CD4-positive, alpha-beta T cell treated with Interleukin-15 for 1 hour (primary cell): ENCODE measurements around the gene UMAD1.
"Not testable (repeated sequence)": the region's sequence is repeated elsewhere in the genome, so short reads cannot be mapped to it uniquely, and the experiment has no call there.

Experiments
- DNase-seq: peaks from one replicate; pipeline ENCODE4 v3.0.0-alpha.2; 2020

The UMAD1 gene

GRCh38 chr7:7653593-7654187 is 13.1 kb downstream of the UMAD1 start:
- no peak for DNase-seq

DNA sequence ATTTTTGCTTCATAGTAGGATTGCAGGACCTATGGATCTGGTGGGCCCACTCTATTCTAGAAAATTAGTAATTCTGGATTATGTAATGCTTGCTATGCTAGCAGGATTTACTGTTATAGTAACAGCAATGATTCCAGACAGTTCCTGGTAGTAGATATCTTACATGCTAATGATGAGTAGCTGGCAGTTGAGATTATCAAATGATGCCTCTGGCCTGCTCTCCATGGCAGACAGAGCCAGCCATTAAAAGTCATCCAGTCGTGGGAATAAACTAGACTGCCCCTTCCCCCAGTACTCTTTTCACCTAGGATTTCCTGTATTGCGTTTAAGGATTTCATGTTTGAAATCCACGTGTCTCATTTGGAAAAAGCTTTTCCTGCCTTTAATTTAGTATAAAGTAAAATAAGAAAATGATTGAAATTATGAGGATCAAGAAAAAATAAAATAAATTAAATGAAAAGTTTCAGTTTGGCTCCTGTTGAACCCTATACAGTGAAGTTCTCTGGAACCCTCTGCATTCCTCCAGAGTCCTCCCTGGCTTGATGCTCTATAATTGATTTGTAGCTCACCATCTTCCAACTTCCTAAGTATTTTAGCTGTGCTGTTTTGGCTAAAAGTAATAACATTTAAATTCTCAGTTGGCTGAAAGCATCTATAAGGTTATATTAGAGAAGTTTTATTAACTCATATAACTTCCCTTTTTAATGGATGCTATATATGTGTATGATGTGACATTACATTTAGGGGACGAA is 14.6 kb downstream of the UMAD1 start:
- DNase-seq, result no peak

DNA sequence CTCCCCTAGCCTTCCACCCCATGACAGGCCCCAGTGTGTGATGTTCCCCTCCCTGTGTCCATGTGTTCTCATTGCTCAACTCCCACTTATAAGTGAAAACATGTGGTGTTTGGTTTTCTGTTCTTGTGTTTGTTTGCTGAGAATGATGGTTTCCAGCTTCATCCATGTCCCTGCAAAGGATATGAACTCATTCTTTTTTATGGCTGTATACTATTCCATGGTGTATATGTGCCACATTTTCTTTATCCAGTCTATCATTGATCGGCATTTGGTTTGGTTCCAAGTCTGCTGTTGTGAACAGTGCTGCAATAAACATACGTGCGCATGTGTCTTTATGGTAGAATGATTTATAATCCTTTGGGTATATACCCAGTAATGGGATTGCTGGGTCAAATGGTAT is 15.9 kb downstream of the UMAD1 start:
- DNase-seq, result not testable (repeated sequence)

DNA sequence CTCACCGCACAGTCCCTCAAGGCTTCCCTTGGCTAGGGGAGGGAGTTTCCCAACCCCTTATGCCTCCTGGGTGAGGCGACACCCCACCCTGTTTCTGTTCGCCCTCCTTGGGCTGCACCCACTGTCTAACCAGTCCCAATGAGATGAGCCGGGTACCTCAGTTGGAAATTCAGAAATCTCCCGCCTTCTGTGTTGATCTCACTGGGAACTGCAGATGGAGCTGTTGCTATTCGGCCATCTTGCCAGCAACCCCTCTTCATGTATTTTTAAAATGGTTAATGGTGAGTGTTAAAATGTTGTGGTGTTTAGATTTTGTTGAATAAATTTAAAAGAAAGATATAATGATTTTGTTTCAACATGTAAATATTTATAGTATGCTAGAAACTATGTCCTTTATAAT is 22.0 kb downstream of the UMAD1 start:
- DNase-seq, result no peak

DNA sequence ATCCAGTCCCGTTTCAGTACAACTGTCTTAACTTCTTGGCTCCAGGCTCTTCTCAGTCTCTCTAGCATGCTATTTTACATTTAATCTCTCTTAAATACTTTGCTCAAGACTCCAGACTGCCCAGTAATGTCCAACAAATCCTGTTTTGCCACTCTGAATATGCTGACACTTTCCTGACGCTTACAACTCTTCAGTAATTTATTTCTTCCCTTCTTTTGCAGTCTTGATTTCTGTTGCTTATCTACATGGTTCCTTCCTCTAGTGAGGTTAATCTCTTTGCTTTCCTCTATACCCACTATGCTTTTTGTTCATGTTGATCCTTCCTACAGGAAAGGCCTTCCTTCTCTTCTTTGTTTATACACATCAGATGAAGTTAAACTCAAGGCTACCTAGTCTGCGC is 23.7 kb downstream of the UMAD1 start:
- no peak for DNase-seq

DNA sequence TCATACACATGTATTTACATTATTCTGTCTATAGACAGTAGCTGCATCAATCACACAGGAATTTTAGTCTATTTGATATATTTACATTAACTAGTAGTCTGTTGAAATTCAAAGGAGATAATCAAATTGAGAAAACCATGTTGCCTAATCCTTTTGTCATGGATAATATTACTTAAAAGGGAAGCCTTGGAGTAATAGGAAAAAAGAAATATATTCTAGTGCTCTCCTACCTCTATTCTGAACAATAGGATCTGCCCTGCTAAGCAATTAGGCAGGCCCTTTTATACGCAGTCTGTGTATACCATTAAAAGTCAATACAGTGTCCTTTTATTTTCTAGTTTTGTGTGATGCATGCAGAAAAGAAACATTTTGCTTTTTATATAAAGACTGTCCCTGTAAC is 24.5 kb downstream of the UMAD1 start:
- DNase-seq, result no peak

DNA sequence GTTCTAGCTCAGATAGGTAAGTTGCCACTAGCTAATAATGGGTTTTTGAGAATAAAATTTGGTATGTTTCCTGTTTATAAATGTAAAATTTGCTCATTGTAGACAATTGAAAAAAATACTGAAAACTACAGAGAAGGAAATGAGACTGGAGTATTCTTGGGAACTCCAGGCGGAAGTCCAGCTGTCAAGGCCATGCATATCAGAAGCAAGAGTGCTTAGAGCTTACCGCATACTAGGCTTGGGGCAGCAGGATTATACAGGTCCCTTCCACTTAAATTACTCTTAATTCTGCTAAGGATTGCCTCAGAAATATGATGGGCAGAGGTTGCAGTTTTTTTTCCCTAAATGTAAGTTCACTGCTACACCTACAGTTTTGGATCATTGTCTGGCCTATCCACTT is 26.6 kb downstream of the UMAD1 start:
- DNase-seq, result no peak

- no peak for DNase-seq
Observed at GRCh38 chr7:7668706-7669105, 28.2 kb downstream of the UMAD1 start.

DNA sequence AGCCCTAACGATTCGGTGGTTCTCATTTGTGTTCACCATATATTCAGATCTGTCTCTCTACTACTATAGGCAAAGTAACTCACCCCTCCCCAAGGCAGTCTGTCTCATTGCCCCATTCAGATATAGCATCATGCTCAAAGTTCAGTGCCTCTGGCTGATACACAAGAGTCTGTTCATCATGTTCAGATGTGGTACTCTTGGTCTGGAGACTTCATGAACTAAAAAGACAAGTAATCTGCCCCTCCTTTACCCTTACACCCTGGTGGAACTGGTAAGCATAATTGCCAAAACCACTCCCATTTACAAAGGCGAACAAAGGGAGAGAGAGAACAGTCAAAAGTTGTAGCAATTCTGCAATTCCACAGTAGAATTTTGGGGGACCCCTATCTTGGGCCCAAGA is 29.9 kb downstream of the UMAD1 start:
- no peak for DNase-seq

- DNase-seq, result no peak
Observed at GRCh38 chr7:7671361-7671760, 30.8 kb downstream of the UMAD1 start.

DNA sequence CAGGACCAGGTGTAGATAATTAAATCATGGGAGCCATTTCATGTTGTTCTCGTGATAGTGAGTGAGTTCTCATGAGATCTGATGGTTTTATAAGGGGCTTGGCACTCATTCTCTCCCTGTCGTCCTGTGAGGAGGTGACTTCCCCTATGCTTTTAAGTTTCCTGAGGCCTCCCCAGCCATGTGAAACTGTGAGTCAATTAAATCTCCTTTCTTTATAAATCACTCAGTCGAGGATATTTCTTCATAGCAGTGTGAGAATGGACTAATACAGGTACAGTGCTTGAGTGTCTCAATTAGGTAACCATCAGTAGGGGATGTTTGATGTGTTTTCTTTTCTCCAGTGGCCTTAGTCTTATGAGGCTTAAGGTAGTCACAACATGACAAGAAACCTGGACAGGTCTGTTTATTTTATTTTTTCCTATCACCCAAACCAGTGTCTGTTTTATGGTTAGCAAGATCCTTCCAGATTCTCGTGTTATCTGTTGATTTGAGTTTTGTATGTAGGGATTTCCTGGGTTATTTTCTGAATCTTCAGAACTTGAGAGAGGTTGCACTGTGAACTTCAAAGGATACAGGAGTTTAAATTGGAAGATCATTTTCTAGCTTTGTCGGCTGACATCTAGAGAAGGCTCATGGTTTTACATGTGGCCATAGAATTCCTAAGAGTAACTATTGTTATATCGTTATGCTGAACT is 32.1 kb downstream of the UMAD1 start:
- DNase-seq, result no peak

DNA sequence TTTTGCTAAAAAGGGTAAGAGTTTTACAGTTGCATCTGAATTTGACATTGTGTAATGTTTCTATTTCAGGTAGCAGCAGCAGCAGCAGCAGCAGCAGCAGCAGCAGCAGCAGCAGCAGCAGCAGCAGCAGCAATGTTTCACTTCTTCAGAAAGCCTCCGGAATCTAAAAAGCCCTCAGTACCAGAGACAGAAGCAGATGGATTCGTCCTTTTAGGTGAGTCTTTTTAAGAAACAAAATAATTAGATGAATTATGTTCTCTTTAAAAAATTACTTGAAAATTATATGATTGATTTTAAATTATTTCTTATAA is 32.6 kb downstream of the UMAD1 start:
- DNase-seq, result no peak

DNA sequence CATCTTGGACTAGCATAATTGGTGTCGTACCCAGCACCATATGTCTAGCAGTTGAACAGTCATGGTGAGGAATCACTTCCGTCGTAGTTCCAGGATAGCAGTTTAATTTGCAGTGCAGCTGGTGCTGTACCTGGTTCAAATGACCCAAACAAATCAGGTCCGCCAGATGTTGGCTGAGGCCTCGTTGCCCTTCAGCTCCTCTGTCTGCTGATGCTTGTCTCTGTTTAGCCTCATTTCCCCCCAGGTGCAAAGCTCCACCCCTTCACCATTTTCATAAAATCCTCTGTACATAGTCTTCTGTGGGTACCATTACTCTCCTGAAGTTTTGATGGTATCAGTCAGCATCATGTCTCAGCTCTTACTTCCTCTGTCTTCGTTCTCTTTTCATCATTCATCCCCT is 35.1 kb downstream of the UMAD1 start:
- DNase-seq, result no peak

GRCh38 chr7:7679640-7680039 is 39.1 kb downstream of the UMAD1 start:
- DNase-seq, result not testable (repeated sequence)

DNA sequence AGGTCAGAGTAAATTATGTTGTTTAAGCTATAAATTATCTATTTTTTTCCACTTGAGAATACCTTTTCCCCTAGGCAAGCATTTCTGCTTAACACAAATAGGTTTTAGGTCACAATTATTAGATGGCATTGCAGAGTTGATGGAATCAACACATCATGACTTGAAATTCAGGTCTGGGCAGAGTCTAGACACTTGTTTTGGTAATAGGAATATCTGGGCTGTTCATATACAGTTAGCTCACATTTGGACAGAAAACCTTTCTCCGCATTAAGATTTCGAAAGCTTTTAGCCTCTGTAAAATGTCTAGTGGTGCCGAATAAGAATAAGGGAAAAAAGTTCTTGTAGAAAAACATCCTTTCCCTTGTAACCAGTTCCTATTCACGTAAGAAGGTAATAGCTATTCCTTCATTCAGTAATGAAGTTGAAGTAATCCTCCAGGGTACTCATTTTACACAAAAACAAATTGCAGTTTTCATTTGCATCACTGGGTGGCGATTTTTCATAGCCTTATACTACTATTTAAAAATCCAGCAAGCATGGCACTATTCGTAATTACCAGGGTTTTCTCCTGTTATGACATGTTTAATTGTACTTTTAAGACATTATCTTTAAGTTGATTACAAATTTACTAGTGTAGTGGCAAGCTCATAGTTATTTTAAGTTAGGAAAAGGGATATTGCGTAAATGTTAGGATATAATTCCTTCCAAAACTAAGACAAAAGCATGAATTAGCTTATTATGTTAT is 40.8 kb downstream of the UMAD1 start:
- no peak for DNase-seq

DNA sequence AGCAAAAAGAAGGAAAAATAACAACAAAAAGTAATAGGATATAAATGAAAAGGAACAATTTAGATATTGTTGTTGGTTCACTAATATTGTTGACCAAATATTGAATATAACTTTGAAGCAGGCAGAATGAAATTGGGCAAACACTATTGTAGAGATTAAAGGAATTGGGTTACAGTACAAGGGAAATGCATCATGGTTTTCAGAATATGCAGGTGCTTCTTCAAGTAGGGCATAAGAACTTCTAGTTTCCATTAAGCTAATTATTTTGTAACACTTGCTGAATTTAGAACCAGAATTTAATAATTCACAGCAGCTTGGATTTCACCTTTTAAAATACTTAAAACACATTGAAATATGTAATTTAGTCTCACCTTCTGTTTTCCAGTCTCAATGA is 41.4 kb downstream of the UMAD1 start:
- no peak for DNase-seq

DNA sequence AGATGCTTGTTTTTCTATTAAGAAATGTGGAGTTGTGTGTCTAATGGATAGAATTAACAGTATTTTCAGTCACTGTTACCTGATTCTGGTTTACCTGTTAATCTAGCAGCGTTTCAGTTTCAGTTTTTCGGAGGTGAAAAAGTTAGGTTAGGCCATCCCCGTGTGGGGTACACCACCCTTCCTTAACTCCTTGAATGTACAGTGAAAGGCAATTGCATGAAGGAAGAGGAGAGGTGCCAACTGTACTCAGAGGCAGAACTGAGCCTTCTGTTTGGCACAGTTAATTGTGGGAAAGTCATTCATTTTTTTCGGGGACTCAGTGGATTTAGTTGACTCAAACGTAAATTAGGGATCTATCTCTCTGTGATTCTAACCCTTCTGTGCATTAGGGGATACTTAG is 42.3 kb downstream of the UMAD1 start:
- no peak for DNase-seq

GRCh38 chr7:7686811-7687508 is 46.4 kb downstream of the UMAD1 start:
- no peak for DNase-seq

DNA sequence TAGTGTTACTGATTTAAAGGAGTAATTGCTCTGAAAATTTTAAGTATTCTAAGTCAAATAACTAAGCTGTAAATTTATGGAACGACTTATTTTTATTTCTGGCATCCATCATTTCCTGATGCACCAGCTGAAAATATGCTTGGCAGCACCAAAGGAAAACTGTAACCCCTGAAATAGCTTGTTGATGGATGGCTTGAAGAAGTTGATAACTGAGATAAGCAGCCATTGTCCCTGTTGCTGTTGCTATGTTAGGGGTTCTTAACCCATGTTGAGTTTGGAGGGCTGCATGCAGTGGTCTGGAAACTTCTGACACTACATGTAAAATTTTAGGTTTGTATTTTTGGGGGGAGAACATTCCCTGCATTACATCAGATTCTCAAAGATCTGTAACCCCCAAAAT is 47.2 kb downstream of the UMAD1 start:
- DNase-seq, result no peak

- DNase-seq, result no peak
Observed at GRCh38 chr7:7688310-7688709, 47.8 kb downstream of the UMAD1 start.

- no peak for DNase-seq
Observed at GRCh38 chr7:7688956-7689355, 48.4 kb downstream of the UMAD1 start.

DNA sequence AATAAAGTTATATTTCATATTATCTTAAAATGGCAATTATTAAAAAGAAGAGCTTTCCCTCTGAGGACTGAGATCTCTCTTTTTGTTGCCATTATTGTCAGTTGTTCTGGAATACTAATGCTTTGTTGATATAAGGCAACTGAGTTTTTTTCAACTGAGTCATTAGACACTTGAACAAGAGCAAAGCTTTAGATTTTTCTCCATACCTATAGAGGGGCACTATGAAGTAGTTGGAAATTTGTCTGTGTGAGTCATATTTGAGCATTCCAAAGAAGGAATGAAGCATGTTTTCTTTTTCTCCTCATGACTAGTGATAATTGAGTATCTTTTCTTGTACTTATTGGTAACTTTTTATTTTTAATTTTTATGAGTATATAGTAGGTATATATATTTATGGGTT is 53.3 kb downstream of the UMAD1 start:
- no peak for DNase-seq

DNA sequence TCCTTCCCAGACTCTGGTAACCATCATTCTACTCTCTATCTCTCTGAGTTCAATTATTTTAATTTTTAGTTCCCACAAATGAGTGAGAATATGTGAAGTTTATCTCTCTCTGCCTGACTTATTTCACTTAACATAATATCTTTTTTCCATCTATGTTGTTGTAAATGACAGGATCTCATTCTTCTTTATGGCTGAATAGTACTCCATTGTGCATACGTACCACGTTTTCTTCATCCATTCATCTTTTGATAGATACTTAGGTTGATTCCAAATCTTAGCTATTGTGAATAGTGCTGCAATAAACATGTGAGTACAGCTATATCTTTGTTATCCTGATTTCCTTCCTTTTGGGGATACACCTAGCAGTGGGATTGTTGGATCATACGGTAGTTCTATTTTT is 54.0 kb downstream of the UMAD1 start:
- no peak for DNase-seq
